Limb (tissue), 2 donors: Measurements from ENCODE around the gene CTNS.
"Not testable (repeated sequence)": the region's sequence is repeated elsewhere in the genome, so short reads cannot be mapped to it uniquely, and the experiment has no call there.

ENCODE experiments used
- DNase-seq, 2 donors: peaks; one replicate each; pipeline ENCODE4 v3.0.0-alpha.2; 2016; ENCODE audit errors: extremely low spot score in 2 of 2

The CTNS gene

DNA sequence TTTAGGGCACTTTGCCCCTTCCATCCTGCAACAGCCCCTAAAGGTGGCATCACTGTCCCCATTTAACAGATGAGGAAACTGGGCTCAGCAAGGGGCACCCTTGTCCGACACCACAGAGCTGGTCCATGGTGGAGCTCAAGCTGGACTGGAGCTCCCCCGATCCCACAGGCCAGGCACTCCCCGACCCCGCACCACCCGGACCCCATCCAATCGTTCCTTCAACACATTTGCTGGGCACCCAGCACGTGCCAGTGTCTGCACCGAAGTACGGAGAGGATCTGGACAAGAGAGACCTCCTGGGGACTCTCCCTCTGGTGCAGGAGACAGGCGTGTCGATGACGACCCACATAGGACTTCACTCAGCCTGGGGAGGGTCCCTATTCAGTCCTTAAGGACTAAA is 45.5 kb downstream of the CTNS start:
- DNase-seq = no peak

DNA sequence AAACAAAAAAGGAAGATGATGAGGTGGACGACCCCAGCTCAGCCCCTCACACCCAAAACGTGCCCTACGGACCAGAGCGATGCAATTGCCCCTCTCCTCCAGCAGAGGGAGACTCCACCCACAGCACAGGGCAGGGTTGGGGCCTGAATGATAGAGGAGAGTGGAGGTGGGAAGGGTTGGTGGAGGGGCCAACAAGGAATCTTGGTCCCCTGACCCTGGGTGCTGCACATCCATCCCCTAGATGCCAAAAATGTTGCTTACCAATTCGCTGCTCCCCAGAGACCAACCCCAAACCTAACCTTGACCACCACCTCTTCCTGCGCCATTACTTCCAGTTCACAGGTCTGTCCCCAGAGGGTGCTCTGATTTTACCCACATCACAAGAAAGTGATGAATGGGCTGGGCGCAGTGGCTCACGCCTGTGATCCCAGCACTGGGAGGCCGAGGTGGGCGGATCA is 46.5 kb downstream of the CTNS start:
- no peak for DNase-seq

DNA sequence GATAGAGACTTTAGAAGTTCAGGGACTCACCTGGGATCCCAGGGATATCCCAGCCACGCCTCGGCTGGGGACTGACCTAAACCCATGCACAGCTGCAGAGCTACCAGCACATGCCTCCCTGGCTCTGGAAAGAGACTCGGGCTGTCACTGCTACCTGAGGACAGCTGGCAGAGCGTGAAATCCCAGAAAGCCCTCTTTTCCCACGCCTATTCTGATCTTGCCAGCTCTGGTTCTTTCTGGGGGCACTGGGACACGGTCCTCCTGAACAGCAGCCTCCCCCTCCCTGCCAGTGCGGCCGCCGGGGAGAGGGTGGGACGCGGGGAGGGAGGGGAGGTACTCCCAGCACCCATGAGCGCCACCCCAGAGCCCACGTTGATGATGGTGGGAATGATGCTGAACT is 48.6 kb downstream of the CTNS start:
- DNase-seq = no peak

DNA sequence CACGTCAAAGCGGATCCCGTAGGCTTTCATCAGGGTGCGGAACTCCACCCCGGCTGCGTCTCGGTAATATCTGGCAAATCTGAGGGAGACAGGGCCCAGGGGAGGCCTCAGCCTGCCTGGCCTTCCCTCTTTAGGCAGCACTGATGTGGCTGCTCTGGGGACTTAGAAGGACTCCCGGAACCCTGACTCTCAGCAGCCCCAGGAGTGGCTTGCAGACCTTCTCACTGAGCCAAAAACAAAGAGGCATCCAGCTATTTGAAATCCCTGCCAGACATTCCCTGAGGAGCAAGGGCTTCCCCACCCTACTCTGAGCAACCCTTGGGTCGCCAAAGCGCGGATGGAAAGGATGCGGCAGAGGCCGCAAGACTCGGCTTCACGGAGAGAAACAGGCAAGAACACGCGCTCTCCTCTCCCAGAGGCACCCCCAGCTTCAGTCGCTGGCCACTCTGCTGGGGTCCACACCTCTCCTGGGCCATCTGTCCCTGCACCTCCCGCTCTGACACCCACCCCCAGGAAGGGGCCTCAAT is 51.5 kb downstream of the CTNS start:
- no peak for DNase-seq

DNA sequence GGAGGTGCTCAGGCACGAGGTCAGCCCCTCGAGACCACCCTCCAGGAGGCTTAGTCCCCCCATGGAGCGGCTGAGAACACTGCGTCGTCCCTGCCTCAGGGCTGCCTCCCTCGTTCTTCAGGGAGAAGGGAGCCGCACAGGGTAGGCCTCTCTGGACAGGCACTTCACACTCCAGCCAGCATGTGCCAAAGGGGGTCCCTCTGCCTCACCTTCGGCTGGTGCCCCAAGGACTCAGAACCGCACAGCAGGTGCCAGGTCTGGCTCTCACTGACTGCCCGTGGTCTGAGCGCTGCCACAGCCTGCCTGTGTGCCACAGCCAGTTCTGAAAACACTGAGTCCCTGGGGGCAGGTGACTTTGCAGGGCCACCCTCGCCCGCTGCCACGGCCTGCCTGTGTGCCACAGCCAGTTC is 52.3 kb downstream of the CTNS start:
- DNase-seq = no peak

DNA sequence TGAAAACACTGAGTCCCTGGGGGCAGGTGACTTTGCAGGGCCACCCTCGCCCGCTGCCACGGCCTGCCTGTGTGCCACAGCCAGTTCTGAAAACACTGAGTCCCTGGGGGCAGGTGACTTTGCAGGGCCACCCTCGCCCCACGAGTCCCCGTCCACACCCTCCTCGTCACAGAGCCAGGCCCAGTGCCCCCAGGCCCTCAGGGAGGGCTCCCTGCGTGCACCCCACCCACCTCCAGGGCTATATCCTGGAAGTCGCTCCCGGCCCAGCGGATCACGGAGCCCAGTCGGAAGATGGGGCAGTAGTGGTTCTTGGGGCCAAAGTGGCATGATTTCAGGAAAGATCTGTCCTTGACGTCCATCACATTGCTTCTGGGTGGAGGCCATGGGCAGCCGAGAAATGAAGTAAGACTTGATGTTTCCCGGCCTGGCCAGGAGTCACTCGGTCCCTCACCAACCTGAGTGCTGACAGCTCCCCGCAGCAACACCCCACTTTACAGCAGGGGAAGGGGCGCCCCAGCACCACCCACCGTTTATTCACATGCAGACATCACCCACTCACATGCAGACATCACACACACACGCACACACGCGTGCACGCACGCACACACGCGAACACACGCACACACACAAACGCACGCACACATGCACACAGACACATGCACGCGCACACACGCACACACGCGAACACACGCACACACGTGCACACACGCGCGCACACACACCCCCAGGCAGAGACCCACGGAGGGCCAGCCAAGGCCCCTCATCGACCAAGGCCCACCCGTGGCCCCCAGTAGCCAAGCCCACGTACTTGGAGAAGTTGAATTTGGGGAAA is 52.9 kb downstream of the CTNS start:
- DNase-seq = no peak

DNA sequence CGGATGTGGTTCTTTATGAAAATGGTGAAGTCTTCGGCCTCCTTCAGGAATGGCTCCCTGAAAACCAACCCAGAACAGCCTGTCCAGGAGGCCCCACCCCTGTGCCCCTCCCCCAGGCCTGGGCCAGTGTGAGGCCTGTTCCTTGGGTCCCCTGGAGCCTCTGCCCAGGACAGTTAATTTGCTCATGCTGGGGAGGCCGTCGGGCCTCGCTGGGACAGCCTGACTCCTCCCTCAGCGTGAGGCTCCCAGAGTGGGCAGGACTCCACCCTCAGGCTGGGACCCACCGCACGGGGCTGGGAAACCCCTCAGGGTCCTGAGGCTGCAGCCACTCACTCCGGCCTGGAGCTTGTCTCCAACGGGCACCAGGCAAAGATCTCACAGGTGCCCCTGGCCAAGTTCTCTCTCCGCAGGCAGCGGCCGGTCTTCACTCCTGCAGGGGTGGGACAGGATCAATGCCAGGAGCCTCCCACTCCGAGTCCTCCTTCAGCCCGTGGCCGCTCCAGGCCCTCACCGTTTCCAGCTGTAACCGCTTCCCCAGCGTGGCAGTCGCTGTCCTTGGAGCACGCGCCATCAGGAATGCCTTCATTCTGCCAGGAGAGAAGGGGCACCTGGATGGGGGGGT is 53.6 kb downstream of the CTNS start:
- no peak for DNase-seq

DNA sequence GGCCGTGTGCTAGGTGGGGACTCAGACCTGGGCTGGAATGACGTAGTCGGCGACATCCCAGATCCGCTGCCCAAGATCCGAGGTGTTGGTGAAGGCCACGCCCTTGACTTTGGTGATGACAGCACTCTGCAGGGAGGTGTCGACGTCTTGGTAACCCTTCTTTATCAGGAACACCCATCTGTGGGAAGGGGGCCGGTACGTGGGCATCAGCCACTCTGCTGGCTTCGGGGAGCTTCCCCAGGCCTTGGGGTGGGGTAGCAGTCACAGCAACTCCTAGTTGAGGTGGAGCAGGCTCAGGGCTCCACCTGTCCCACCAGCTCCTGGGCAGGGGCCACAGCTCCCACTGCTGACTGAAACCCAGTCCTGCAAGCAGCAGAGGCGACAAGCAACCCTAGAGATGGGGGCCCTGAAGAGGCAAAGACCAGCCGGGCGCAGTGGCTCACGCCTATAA is 55.1 kb downstream of the CTNS start:
- DNase-seq = no peak

DNA sequence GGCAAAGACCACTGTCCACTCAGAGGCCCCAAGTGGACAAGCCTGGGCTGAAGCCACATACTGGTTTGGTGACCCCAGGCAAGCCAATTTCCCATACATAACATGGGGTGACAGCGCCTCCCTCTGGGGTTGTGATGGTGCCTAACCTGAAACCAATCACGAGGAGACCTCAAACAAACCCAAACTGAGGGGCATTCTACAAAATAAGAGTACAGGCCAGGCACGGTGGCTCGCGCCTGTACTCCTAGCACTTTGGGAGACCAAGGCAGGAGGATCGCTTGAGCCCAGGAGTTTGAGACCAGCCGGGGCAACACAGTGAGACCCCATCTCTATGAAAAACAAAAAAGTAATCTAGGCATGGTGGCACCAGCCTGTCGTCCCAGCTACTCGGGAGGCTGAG is 55.8 kb downstream of the CTNS start:
- DNase-seq = no peak

DNA sequence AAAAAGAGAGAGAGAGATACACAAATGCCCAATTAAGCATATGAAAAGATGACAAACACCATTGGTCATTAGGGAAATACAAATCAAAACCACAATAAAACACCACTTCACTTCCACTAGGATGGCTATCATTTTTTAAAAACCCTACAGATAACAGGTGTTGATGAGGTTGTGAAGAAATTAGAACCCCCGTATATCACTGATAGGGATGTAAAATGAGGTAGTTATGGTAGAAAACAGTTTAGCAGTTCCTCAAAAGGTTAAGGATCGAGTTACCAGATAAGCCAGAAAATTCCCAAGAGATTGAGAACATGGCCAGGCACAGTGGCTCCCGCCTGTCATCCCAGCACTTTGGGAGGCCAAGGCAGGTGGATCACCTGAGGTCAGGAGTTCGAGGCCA is 56.6 kb downstream of the CTNS start:
- no peak for DNase-seq

DNA sequence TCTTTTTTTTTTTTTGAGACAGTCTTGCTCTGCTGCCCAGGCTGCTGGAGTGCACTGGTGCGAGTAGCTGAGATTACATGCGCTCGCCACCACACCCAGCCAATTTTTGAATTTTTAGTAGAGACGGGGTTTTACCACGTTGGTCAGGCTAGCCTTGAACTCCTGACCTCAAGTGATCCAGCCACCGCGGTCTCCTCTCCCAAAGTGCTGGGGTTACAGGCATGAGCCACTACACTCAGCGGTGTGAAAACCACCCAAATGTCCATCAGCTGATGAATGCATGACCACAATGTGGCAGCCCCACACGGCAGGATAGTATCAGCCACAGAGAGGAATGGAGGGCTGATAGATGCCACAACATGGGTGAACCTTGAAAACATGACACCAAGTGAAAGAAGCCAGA is 57.3 kb downstream of the CTNS start:
- DNase-seq = no peak

DNA sequence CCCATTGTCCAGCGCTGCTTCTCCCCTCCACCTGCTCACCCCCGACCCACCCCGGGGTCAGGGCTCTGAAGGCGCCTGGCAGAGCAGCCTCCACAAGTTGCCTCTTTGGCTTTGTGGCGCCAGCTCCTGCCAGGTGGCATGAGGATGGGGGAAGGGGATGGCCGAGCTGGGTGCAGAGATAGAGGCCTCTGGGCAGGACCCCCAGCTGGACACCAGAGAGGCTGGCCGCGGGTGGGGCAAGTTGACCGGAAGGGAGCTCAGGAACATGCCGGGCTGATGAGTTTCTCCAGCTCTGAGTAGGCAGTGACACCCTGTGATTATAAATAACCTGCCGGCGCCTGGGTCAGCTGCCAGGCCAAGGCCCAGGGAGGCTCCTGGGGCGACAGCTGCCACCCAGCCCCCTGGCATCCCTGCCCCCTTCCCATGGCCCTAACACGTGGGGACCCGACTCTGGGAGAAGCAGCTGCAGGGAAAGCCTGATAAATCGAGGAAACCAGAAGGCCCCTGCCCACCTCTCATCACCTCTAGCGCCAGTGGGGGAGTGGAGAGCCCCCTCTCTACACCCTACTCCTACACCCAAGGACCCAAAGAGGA is 58.7 kb downstream of the CTNS start:
- DNase-seq = peak in 1 of 2 donors; percentile 44

DNA sequence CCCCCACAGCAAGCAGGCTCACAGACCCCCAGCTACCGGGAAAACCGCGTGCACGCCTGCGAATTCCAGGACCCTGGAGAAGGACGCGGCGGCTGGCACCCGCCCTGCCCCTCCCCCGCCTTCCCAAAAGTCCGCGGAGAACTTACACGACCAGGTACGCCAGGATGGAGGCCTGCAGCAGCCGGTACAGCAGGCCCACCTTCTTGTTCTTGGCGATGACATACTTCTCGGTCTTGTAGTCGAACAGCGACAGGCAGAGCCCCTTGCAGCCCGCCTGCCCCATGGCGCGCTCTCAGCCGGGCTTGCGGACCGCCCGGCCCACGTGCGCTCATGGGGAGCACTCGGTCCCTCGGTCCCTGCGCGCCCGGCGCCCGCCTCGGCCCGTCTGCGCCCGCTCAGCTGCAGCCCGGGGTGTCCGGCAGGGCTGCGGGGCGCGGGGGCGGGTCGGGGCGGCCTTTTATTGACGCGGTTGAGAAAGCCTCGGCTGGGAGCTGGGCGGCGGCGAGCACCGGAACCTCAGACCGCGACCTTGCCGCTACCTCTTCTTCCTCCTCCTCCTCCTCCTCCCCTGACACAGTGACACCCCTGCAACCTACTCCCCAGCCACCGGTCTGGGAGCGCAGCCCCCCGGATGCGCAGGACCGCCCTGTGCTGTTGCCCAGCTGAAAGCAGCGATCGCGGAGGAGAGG is 59.3 kb downstream of the CTNS start, which contains the start of gene P2RX5:
P2RX5 (minus strand) TSS at position 433 of the 689 bp plus-strand sequence; CDS start at position 283, 150 bp downstream.
- peak in 1 of 2 donors; percentile 66 for DNase-seq

DNA sequence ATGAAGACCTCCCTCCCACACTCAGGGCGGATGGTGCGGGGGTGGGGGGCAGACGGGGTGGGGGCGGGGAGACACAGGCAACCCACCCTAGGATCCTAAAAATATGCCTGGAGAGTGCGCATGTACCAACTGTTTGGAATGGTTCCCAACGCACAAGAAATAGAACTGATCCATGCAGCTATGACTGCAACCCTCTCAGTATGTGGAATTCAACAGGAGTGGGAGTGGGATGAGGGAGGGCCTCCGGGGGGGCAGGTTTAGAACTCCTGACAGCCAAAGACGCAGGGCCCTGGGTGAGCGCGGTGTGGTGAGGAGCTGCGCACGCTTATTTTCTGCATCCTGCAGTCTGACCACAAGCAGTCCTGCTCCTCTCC is 60.5 kb downstream of the CTNS start:
- DNase-seq = no peak

DNA sequence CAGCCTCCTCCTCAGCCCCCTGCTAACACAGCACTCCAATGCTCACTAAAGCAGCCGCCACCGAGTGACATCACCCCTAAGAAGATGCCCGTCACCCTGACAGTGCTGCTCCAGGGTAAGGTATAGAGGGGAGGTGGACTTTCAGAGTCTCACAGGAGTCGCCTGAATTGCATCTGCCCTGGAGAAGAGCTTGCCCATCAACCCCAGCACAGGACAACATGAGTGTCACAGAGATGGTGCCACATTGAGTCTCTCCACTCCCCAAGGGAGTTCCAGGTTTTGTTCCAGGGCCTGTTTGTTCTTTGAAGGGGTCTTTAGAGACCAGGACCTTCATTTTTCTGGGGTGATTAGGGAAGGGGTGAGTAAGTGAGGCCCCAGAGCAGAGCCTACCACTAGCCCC is 61.6 kb downstream of the CTNS start:
- DNase-seq = no peak

DNA sequence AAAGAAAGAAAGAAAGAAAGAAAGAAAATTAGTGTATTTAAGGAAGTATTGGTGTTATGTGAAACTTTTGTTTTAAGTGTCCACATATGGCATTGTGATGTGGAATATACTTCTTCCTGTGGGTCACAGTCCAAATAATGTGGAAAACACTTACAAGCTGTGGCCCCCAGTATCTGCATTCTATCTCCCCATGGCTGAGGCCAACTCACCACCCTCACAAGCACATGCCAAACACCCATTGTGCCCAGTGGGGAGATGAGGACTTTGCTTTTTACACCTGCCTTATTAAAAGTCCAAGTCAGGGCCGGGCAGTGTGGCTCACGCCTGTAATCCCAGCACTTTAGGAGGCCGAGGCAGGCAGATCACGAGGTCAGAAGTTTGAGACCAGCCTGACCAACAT is 63.4 kb downstream of the CTNS start:
- DNase-seq = no peak

DNA sequence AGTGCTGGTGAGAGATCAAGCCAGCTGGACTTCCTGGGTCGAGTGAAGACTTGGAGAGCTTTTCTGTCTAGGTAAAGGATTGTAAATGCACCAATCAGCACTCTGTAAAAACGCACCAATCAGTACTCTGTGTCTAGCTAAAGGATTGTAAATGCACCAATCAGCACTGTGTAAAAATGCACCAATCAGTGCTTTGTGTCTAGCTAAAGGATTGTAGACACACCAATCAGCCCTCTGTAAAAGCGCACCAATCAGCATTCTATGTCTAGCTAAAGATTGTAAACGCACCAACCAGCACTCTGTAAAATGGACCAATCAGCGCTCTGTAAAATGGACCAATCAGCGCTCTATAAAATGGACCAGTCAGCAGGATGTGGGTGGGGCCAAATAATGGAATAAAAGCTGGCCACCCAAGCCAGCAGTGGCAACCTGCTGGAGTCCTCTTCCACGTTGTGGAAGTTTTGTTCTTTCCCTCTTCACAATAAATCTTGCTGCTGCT is 65.5 kb downstream of the CTNS start:
- not testable (repeated sequence) for DNase-seq

DNA sequence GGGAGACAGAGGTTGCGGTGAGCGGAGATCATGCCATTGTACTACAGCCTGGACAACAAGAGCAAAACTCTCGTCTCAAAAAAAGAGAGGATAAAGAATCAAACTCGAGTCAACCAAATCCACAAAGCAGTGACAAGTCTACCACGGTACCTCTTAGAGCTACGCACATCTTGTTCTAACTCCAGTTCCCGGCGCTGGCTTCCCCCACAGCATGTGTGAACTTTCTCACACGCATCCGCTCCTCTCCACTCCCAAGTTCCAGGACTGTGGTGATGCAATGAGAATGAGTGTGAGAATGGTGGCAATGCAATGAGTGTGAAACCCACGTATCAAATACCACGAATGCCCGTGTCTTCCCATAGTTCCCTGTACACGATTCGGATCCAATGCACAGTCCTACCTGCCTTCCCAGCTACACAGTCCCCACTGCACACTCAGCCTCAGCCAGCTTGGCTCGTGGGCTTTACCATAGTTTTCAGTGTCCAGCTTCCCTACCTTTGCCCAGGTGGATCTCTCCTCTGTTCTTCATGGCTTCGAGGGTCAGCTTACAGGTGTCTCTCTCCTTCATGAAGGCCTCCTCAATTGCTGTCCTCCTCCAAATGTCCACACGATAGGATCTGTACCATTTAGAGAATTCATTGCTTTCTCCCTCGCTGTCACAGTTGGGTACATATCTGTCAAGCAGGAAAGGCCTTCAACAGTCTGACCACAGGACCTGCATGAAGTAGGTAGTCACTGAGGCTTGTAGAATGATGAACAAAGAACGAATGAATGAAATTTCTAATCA is 68.6 kb downstream of the CTNS start:
- DNase-seq = no peak

DNA sequence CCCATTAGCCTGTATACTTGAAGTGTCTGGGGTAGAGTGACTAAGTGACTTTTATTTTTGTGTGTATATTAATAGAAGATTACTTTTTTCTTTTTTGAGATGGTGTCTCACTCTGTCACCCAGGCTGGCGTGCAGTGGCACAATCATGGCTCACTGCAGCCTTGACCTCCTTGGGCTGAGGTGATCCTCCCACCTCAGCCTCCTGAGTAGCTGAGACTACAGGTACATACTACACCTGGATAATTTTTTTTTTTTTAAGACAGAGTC is 69.1 kb downstream of the CTNS start:
- not testable (repeated sequence) for DNase-seq

DNA sequence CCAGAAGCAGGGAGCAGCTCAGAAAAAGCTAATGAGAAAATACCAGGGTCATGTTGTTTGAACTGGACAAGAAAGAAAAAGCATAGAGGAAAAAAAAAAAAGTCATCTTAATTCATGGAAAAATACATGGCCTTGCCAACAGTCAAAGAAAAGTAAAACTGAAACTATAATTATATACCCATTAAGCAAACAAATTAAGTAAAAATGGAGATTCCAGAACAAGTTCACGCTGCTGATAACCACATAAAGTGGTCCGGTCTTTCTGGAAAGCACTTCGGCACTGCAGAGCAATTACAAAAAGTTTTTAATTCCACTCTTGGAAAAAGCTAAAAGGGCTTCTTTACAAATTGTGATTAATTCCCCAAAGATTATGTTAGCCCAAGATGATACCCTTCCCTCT is 71.8 kb downstream of the CTNS start:
- DNase-seq = no peak

DNA sequence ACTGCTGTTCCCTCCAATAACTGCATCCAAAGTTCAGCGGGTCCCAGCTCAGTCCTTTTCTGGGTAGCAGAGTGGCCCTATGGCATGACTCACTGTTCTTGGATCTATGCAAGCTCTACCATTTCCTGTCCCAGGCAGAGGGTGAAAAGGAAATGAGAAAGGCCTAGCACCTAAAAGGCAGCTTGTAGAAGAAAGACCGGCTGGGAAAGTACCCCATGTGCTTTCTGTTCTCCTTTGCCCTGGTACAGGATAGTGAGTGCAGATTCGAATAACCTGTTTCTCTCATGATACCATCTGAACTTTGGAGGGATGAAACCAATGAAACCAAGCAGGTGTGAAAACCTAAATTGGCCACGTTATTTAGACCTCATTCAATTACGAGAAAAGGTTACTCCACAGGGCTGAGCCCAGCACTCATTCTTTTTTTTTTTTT is 74.4 kb downstream of the CTNS start:
- DNase-seq = no peak
